H4 (cell line): ENCODE results near the gene LRRC42. TPM values are rescaled to one million over a fixed set of nuclear protein-coding genes. Genes with fewer than 3 reads are reported as not detected.
"Not testable (repeated sequence)": the region's sequence is repeated elsewhere in the genome, so short reads cannot be mapped to it uniquely, and the experiment has no call there.

Source experiments
- DNase-seq: peaks from one replicate; pipeline ENCODE4 v3.0.0-alpha.2; 2015; ENCODE audit warnings: low spot score
- total RNA-seq: library from RNA; depleted of rRNA; stranded (reverse); fragments of >200 nt; shearing (Covaris generic); gene quantifications from 2 replicates; pipeline ENCODE4 v1.2.3, GENCODE V29; 2014

The LRRC42 gene
- total RNA-seq, 1 experiment from 2014 or later: 56.6 TPM

- DNase-seq: no peak
These were observed 21.4 kb downstream of the LRRC42 start for GRCh38 chr1:53967409-53968124.

DNA sequence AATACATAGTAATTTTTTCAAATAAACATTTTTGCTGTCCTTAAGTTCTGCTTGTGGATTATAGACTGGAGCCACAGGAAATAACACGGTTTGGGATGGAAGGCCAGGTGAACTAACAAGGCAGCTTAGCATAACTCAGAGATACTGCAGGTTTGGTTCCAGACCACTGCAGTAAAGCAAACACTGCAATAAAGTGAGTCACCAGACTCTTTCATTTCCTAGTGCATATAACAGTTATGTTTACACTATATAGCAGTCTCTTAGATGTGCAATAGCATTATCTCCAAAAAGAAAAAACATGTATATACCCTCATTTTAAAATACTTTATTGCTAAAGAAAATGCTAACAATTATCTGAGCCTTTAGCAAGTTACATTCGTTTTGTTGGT is 22.0 kb downstream of the LRRC42 start:
- DNase-seq: no peak

DNA sequence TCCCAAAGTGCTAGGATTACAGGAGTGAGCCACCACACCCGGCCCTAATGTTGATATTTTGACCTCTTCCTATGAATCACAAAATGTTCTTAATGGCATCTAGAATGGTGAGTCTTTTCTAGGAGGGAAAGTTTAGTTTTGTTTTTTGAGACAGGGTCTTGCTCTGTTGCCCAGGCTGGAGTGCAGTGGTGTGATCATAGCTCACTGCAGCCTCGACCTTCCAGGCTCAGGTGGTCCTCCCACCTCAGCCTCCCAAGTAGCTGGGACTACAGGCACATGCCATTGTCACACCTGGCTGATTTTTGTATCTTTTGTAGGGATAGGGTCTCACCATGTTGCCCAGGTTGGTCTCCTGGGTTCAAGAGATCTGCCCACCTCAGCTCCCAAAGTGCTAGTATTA is 23.2 kb downstream of the LRRC42 start:
- not testable (repeated sequence) for DNase-seq

- DNase-seq: no peak
These were observed 25.6 kb downstream of the LRRC42 start for GRCh38 chr1:53971718-53972117.

DNA sequence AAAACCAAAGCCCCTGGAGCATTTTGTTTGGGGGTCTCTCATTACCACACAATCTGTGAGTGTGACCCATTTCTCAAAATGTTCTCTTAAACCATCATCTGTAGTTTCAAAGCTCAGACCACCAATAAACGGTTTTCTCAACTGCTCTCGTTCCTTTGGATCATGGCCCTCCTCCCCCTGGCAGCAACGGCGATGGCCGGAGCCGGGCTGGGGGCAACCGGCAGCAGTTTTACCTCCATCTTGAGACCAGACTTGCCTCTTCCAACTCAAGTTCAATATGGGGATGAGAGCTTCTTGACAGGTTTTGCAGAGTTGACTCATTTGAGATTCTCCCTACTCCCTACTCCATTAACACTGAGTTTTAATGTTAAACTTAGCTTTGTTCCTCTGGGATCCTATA is 29.7 kb downstream of the LRRC42 start:
- no peak for DNase-seq

DNA sequence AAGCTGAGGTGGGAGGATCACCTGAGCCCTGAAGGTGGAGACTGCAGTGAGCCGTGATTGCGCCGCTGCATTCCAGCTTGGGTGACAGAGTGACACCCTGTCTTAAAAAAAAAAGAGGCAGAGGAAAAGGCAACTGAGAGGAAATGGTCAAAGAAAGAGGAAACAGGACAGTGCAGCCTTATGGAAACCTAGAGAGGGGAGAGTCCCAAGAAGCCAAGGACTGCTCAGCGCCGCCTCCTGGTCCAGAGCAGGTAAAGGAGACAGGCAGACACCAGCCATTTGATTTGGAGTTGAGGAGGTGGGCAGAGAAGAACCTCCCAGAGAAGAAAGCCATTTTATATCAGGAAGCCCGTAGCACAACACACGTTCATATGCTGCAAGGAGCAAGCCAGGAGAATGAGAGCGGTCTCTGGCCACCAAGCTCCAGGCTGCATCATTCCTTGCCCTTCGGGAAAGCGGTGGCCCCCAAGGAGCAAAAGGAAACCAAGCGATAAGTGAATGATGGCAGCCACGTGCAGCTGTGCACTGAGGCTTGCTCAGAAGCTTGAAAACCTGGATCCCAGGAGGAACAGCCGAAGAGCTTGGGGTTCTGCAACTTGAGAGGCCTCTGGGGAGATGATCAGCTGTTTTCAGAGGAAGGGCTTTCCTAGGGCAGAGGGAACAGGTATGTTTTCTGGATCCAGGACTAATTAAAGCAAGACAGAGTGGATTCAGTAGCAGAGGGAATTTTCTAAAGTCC is 33.7 kb downstream of the LRRC42 start:
- no peak for DNase-seq

DNA sequence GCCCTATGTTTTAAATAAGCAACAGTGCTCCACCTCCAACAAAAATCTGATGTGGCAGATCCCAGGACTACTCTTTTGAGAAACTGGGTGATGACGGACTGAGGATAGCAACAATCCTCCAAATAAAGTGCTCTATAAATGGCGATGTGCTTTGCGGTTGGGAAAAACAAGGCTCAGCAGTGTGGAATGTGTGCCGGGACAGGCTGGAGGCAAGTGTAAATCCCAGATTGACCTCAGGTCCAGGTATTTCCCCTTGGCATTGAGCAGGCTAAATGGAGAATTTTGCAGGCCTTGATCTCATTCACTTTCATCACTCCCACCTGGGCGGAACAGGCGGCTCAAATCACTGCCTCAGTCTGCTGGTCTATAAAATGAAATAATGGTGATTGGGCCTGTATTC is 35.1 kb downstream of the LRRC42 start:
- DNase-seq: no peak

DNA sequence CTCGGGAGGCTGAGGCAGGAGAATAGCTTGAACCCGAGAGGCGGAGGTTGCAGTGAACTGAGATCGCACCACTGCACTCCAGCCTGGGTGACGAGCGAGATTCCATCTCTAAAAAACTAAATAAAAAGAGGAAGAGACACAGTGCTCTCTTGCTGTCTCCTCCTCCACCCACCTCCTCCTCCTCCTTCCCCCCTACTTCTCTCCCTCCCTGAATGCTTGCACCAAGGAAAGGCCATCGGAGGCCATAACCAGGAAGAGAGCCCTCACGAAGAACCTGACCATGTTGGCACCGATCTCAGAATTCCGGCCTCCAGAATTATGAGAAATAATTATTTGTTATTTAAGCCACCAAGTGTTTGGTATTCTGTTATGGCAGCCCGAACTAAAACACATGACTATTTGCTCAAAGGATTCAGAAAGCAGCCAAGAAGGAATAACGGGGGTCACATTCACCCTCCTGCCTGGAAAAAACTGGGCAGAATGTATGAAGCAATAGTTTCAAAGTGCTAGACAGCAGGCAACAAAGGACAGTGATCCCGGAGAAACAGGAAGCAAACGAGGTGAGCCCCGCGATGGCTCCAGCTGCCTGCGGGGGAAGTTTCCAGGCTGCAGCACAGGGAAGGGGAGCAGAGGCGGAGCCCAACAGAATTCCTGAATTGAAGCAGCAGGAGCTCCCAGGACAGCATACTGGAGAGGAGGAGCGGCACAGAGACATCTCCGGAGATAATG is 36.0 kb downstream of the LRRC42 start:
- no peak for DNase-seq

DNA sequence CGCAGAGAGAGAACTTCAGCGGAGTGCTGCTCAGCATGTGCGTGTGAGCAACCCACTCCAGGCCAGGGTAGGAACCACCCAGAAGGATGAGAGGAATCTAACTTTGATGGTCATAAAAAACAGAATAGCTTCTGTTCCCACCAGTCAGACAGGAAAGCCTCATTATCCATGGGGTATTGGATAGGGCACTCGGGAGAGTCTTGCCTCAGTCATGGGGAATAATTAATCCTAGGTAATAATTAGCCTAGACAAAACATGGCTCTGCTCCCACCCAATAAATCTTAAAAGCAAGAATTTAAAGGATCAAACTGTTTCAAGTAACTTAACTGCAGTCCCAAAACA is 36.6 kb downstream of the LRRC42 start:
- no peak for DNase-seq

- no peak for DNase-seq
These were observed 38.6 kb downstream of the LRRC42 start for GRCh38 chr1:53984726-53985125.

DNA sequence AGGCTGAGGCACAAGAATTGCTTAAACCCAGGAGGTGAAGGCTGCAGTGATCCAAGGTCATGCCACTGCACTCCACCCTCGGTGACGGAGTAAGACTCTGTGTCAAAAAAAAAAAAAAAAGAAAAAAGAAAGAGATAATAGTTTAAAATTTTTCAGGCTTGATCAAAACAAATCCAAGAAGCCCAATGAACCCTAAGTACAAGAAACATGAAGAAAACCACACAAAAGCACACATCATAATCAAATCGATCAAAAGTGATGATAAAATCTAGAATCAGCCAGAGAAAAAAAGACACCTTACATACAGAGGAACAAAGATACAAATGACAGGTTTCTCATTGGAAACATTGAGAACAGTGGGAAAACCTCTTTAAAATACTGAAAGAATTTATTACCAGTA is 40.3 kb downstream of the LRRC42 start:
- DNase-seq: no peak

- no peak for DNase-seq
These were observed 41.7 kb downstream of the LRRC42 start for GRCh38 chr1:53987880-53988279.

GRCh38 chr1:53992085-53992874 is 46.1 kb downstream of the LRRC42 start:
- DNase-seq: no peak

GRCh38 chr1:53994516-53994915 is 48.4 kb downstream of the LRRC42 start:
- DNase-seq: not testable (repeated sequence)

DNA sequence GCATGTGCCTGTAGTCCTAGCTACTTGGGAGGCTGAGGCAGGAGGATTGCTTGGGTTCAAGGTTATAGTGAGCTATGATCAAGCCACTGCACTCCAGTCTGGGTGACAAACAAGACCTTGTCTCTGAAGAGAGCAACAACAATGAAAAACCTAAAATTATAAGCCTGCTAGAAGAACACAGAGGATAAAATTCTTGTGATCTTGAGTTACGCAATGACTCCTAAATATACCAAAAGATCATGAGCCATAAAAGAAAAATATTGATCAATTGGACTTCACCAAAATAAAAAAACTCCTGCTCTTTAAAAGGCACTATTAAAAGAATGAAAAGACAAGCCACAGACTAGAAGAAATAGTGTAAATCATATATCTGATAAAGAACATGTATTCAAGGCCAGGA is 49.5 kb downstream of the LRRC42 start:
- DNase-seq: no peak

GRCh38 chr1:53998223-53998622 is 52.1 kb downstream of the LRRC42 start:
- no peak for DNase-seq

GRCh38 chr1:53999920-54000319 is 53.8 kb downstream of the LRRC42 start:
- DNase-seq: no peak

GRCh38 chr1:54001591-54001990 is 55.4 kb downstream of the LRRC42 start:
- DNase-seq: no peak

DNA sequence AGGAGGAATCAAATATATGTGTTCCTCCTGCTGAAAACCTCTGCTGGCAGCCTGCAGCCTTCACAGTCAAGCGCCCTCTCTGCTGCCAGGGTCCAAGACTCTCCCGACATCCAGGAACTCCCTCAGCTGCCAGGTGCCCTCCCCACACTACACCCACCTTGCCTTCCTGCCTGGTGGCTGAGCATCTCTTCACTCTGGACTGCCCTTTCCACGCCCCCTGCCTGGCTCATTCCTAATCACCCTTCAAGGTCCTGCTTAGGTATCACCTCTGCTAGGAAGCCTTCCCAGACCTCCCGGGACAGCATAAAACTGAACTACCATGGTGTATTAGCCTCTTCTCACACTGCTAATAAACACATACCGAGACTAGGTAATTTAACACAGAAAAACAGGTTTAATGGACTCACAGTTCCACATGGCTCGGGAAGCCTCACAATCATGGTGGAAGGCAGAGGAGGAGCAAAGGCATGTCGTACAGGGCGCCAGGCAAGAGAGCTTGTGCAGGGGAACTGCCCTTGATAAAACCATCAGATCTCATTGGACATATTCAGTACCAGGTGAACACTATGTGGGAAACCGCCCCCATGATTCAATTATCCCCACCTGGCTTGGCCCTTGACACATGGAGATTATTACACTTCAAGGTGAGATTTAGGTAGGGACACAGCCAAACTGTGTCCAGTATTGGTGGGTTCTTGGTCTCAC is 56.5 kb downstream of the LRRC42 start:
- DNase-seq: no peak

- no peak for DNase-seq
These were observed 57.1 kb downstream of the LRRC42 start for GRCh38 chr1:54003249-54003646.

DNA sequence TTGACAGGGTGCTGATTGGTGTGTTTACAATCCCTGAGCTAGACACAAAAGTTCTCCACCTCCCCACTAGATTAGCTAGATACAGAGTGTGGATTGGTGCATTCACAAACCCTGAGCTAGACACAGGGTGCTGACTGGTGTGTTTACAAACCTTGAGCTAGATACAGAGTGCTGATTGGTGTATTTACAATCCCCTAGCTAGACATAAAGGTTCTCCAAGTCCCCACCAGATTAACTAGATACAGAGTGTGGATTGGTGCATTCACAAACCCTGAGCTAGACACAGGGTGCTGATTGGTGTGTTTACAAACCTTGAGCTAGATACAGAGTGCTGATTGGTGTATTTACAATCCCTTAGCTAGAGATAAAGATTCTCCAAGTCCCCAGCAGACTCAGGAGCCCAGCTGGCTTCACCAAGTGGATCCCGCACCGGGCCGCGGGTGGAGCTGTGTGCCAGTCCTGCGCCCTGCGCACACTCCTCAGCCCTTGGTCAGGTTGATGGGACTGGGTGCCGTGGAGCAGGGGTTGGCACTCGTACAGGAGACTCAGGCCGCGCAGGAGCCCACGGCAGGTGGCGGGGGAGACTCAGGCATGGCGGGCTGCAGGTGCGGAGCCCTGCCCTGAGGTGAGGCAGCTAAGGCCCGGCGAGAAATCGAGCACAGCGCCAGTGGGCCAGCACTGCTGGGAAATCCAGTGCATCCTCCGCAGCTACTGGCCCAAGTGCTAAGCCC is 57.8 kb downstream of the LRRC42 start:
- DNase-seq: not testable (repeated sequence)
